A549 (cell line): ENCODE results near the gene ISLR2. TPM values are rescaled to one million over a fixed set of nuclear protein-coding genes. Genes with fewer than 3 reads are reported as not detected.
"Not testable (repeated sequence)": the region's sequence is repeated elsewhere in the genome, so short reads cannot be mapped to it uniquely, and the experiment has no call there.

Experiments
- ATAC-seq, 2 experiments: fragments of 200-7000 bp in 1 of 2; fragments of >200 bp in 1 of 2; cut with Nextera tagmentation in 1 of 2; cut with Tn5 transposase in 1 of 2; 3 replicates each; pipeline versions ENCODE4 v1.8.0 to v1.9.1; 2018 to 2020; ENCODE audit warnings: mild to moderate bottlenecking in 1 of 2, moderate library complexity in 1 of 2
- CTCF ChIA-PET: fragments of 300-600 bp; sonication (Branson Sonifier 250); formaldehyde crosslinking; extraction: SDS; loops from one replicate; lab custom pipeline; 2021; ENCODE audit warnings: antibody characterized with exemption, inconsistent platforms; lab: Yijun Ruan, JAX
- POLR2A ChIA-PET: fragments of 350-600 bp; formaldehyde crosslinking; extraction: SDS; loops from one replicate; lab custom pipeline; 2021; ENCODE audit warnings: antibody characterized with exemption, inconsistent platforms; lab: Yijun Ruan, JAX
- DNase-seq, 2 experiments: peaks; one replicate each; pipeline versions ENCODE4 v3.0.0 to v3.0.0-alpha.2; 2011 to 2016; ENCODE audit warnings: low read depth in 1 of 2, low spot score in 1 of 2
- FAIRE-seq: peaks from 2 replicates; lab custom pipeline; 2011; peaks lifted over from hg19 to GRCh38; lab: Jason Lieb, UNC
- H3K27ac ChIP-seq, 2 experiments: fragments of >200 bp; sonication (Bioruptor Twin); formaldehyde crosslinking; 3 replicates each; pipeline ENCODE4 v1.5.1; 2016 to 2017
- H3K4me1 ChIP-seq: fragments of >200 bp; sonication (Bioruptor Twin); formaldehyde crosslinking; 3 replicates; pipeline ENCODE4 v1.6.1; 2016
- H3K4me2 ChIP-seq: fragments of >200 bp; sonication (Bioruptor Twin); formaldehyde crosslinking; 3 replicates; pipeline ENCODE4 v1.6.1; 2016
- H3K4me3 ChIP-seq: fragments of >200 bp; sonication (Bioruptor Twin); formaldehyde crosslinking; 3 replicates; pipeline ENCODE4 v1.5.1; 2016
- H3K9me3 ChIP-seq: fragments of >200 bp; sonication (Bioruptor Twin); formaldehyde crosslinking; 3 replicates; pipeline ENCODE4 v1.6.1; 2016
- CHD2 ChIP-seq: fragments of 150-350 bp; IDR thresholded peaks from 2 replicates; pipeline ENCODE4 v1.6.1; 2014; ENCODE audit warnings: low read length; ENCODE audit not compliant: partially characterized antibody
- CHD4 ChIP-seq: fragments of 200-600 bp; sonication (generic); IDR thresholded peaks from 2 replicates; pipeline ENCODE4 v1.6.1; 2016; ENCODE audit warnings: antibody characterized with exemption, mild to moderate bottlenecking, borderline replicate concordance
- EHF ChIP-seq: fragments of 250-450 bp; sonication (Bioruptor Pico); IDR thresholded peaks from 2 replicates; pipeline ENCODE4 v1.5.0; 2020; ENCODE audit warnings: mild to moderate bottlenecking
- FOSL2 ChIP-seq, 2 experiments: fragments of 450-650 bp in 1 of 2; fragments of >200 bp in 1 of 2; sonication (Bioruptor Twin) in 1 of 2; formaldehyde crosslinking; IDR thresholded peaks; 2 replicates each; pipeline versions ENCODE4 v1.5.0 to v1.6.1; 2016 to 2020; ENCODE audit warnings: mild to moderate bottlenecking in 1 of 2, moderate library complexity in 1 of 2
- HOXB13 ChIP-seq: fragments of 250-450 bp; sonication (Bioruptor Pico); IDR thresholded peaks from 2 replicates; pipeline ENCODE4 v1.5.0; 2020; ENCODE audit warnings: low read depth, mild to moderate bottlenecking, moderate library complexity
- HOXB5 ChIP-seq: fragments of 250-450 bp; sonication (Bioruptor Pico); IDR thresholded peaks from 2 replicates; pipeline ENCODE4 v1.5.0; 2020; ENCODE audit warnings: mild to moderate bottlenecking, moderate library complexity
- NPAS2 ChIP-seq: fragments of 250-450 bp; sonication (Bioruptor Pico); IDR thresholded peaks from 2 replicates; pipeline ENCODE4 v1.8.0; 2022; ENCODE audit warnings: mild to moderate bottlenecking, moderate library complexity, borderline replicate concordance
- RNF2 ChIP-seq: fragments of 200-600 bp; sonication (generic); IDR thresholded peaks from 2 replicates; pipeline ENCODE4 v1.6.1; 2016; ENCODE audit warnings: low read depth, mild to moderate bottlenecking, antibody characterized with exemption, moderate library complexity, borderline replicate concordance
- TP53 ChIP-seq: fragments of 250-450 bp; sonication (Bioruptor Pico); IDR thresholded peaks from 2 replicates; pipeline ENCODE4 v1.5.0; 2021; ENCODE audit warnings: mild to moderate bottlenecking, moderate library complexity
- ZSCAN20 ChIP-seq: fragments of 250-450 bp; sonication (Bioruptor Pico); IDR thresholded peaks from 2 replicates; pipeline ENCODE4 v1.8.0; 2022; ENCODE audit warnings: mild to moderate bottlenecking, moderate library complexity
- WGBS: methylation state at CpG from one replicate; pipeline ENCODE4 v1.1.6; 2017; ENCODE audit errors: missing lambda C conversion rate; 5-methylcytosine and 5-hydroxymethylcytosine counted together
- polyA plus RNA-seq, 4 experiments: library from polyadenylated mRNA; depleted of rRNA in 3 of 4; stranded (reverse); fragments of >200 nt; fragmentation: RNase III in 1 of 4; extraction: RNeasy Plus Mini Kit Qiagen cat#74134 plus additional on column Dnase treatment in 1 of 4; gene quantifications; 2 replicates in 3 of 4; 3 replicates in 1 of 4; pipeline ENCODE4 v1.2.3, GENCODE V29; 2011 to 2017
- TF ChIP-seq, protein P1 (sequence below): IDR thresholded peaks from 2 replicates; pipeline ENCODE4 v1.6.1; 2012; ENCODE audit warnings: low read depth, borderline replicate concordance
- TF ChIP-seq, protein P2 (sequence below): fragments of 200-600 bp; sonication (generic); IDR thresholded peaks from 2 replicates; pipeline ENCODE4 v1.6.1; 2016; ENCODE audit warnings: antibody characterized with exemption, mild to moderate bottlenecking, moderate library complexity
- TF ChIP-seq, protein P3 (sequence below): fragments of 250-450 bp; sonication (Bioruptor Pico); IDR thresholded peaks from 2 replicates; pipeline ENCODE4 v1.5.0; 2020; ENCODE audit warnings: low read depth, mild to moderate bottlenecking, moderate library complexity
- TF ChIP-seq, protein P4 (sequence below): fragments of 450-650 bp; IDR thresholded peaks from 2 replicates; pipeline ENCODE4 v1.6.1; 2014; ENCODE audit warnings: antibody characterized with exemption
- TF ChIP-seq, protein P5 (sequence below): IDR thresholded peaks from 2 replicates; pipeline ENCODE4 v1.6.1; 2012

The ISLR2 gene
- polyA plus RNA-seq, 2 of the 4 experiments (the other 2 are of a cell fraction) = 0.12 to 0.17 TPM

DNA sequence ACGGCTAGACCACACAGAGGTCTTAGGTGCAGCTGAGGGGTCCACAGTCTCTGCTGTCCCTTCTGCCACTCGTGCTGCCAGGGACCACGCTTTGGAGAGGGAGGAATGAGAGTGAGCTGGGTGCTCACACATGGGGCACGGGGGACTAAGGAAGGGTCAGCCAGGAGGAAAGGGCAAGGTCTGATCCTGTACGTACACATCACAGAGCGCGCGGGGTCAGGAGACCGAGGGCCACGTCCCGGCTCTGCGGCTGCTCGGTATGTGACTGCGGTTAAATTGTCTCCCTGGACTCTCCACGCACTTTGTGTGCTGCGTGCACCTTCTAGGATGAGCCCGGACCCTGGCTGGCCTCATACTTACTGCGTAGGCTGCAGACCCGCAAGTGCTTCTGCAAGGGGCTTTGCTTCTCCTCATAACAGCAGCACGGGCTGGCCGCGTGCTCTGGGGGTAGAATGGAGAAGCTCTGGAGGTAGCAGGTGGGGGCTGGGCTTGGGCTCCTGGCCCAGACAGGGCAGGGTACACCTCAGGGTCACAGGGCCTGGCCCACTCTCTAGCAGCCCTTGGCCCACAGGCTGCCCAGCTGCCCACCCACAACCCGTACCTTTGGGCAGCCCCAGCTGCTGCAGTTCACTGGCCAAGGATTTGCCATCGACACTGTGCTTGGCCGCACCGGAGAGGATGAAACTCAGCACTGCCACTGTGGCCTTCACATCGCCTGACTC, 33.5 kb upstream of the ISLR2 start:
- FAIRE-seq, CTCF ChIA-PET, ATAC-seq, DNase-seq, H3K4me3 ChIP-seq, H3K27ac ChIP-seq, POLR2A ChIA-PET, H3K4me2 ChIP-seq, H3K9me3 ChIP-seq, H3K4me1 ChIP-seq: not testable (repeated sequence)
- WGBS = no CpG with 5 or more reads among the region's 27 CpGs

DNA sequence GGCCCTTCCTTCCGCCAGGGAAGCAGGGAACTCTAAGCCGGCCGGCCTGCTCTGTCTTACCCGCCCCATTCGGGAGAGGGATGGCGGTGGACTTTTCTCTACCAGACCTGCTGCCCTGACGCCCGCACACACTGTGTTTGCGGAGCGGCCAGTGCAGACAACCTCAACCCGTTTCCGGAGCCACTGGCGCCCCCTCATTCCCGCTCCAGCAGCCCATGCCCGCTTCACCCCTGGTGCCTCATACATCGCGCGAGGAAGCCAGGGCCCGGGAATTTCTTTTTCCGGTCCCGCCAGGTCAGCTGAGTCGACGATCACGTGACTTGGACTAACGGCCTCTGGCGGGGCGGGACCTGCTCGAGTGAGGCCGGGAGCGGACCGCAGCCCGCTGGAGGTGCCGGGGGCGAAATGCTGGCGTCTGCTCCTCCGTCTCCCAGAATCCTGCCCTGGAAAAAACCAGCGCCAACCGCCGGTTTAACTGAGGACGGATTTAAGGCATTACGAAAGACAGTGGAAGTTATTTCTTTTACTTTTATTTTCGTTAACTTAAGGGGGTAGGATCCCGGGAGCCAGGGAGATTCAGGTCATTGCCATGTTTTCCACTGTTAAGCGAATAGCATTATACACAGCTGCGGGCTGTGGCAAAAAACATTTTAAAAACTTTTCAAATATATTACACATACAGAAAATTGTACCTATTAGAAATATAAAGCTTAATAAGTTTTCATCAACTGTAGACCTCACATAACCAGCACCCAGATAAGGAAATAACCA, 30.2 kb upstream of the ISLR2 start:
- H3K4me1 ChIP-seq; H3K9me3 ChIP-seq; FAIRE-seq; POLR2A ChIA-PET; CTCF ChIA-PET; TF ChIP-seq FOSL2 (IDR thresholded peaks at IDR 0.05): not testable (repeated sequence)
- 3% methylated on average over 25 of the region's 45 CpGs for WGBS
- TF ChIP-seq HOXB13 (CRISPR knock-in tag) (peak; percentile 83; the same call in 1 of the 2 replicates), HOXB5 (CRISPR knock-in tag) (peak; percentile 86), CHD2 (peak; percentile 51), ZSCAN20 (CRISPR knock-in tag) (0 out of 2 replicates have a peak, but pooled peaks have one; percentile 37), FOSL2 (CRISPR knock-in tag; IDR thresholded peaks at IDR 0.05) (0 out of 2 replicates have a peak, but pooled peaks have one; percentile 14), TP53 (peak; percentile 52; the same call in 1 of the 2 replicates), EHF (CRISPR knock-in tag) (0 out of 2 replicates have a peak, but pooled peaks have one; percentile 57)
- TF ChIP-seq, protein P1, sequence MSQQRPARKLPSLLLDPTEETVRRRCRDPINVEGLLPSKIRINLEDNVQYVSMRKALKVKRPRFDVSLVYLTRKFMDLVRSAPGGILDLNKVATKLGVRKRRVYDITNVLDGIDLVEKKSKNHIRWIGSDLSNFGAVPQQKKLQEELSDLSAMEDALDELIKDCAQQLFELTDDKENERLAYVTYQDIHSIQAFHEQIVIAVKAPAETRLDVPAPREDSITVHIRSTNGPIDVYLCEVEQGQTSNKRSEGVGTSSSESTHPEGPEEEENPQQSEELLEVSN = peak; percentile 95
- TF ChIP-seq, protein P2, sequence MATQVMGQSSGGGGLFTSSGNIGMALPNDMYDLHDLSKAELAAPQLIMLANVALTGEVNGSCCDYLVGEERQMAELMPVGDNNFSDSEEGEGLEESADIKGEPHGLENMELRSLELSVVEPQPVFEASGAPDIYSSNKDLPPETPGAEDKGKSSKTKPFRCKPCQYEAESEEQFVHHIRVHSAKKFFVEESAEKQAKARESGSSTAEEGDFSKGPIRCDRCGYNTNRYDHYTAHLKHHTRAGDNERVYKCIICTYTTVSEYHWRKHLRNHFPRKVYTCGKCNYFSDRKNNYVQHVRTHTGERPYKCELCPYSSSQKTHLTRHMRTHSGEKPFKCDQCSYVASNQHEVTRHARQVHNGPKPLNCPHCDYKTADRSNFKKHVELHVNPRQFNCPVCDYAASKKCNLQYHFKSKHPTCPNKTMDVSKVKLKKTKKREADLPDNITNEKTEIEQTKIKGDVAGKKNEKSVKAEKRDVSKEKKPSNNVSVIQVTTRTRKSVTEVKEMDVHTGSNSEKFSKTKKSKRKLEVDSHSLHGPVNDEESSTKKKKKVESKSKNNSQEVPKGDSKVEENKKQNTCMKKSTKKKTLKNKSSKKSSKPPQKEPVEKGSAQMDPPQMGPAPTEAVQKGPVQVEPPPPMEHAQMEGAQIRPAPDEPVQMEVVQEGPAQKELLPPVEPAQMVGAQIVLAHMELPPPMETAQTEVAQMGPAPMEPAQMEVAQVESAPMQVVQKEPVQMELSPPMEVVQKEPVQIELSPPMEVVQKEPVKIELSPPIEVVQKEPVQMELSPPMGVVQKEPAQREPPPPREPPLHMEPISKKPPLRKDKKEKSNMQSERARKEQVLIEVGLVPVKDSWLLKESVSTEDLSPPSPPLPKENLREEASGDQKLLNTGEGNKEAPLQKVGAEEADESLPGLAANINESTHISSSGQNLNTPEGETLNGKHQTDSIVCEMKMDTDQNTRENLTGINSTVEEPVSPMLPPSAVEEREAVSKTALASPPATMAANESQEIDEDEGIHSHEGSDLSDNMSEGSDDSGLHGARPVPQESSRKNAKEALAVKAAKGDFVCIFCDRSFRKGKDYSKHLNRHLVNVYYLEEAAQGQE = peak; percentile 29; the same call in 1 of the 2 replicates
- TF ChIP-seq, protein P3, sequence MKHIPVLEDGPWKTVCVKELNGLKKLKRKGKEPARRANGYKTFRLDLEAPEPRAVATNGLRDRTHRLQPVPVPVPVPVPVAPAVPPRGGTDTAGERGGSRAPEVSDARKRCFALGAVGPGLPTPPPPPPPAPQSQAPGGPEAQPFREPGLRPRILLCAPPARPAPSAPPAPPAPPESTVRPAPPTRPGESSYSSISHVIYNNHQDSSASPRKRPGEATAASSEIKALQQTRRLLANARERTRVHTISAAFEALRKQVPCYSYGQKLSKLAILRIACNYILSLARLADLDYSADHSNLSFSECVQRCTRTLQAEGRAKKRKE (CRISPR knock-in tag) = peak; percentile 78; the same call in 1 of the 2 replicates
- TF ChIP-seq, protein P4, sequence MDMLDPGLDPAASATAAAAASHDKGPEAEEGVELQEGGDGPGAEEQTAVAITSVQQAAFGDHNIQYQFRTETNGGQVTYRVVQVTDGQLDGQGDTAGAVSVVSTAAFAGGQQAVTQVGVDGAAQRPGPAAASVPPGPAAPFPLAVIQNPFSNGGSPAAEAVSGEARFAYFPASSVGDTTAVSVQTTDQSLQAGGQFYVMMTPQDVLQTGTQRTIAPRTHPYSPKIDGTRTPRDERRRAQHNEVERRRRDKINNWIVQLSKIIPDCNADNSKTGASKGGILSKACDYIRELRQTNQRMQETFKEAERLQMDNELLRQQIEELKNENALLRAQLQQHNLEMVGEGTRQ = peak; percentile 97
- TF ChIP-seq, protein P5, sequence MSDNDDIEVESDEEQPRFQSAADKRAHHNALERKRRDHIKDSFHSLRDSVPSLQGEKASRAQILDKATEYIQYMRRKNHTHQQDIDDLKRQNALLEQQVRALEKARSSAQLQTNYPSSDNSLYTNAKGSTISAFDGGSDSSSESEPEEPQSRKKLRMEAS = peak; percentile 87
- ATAC-seq (peak; percentile 79 to 94), DNase-seq (peak; percentile 75 to 92)
- H3K27ac ChIP-seq = peak overlapping the region; percentile 68 to 70; a peak in 4 of 6 replicates
- peak overlapping the region; percentile 31; the same call in 2 of the 3 replicates for H3K4me3 ChIP-seq
- H3K4me2 ChIP-seq = peak overlapping the region; percentile 78

DNA sequence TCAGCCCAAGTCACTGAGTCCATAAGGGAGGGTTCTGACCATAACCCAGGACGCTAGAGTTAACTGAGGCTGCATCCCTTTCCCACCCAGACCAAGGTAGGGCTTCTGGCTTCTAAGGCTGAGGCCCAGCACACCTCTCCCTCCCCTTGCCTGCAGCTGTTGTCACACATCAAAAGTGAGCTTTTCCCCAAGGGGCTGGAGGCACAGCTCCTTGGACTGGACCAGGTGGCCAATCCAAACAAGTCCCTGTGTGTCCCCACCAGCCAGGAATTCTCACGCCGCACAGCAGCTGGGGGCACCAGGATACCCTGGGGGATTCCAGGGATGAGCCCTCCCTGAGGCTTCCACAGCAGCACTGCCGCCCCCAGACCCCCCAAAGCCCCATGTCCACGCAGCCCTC, 22.3 kb upstream of the ISLR2 start:
- Histone ChIP-seq H3K9me3 (no peaks in the 10 kb centered on the region), H3K4me1 (no peaks in the 10 kb centered on the region), H3K4me2 (no peak overlapping the region), H3K4me3 (no peak overlapping the region), H3K27ac (no peak overlapping the region)
- TF ChIP-seq RNF2 (no peak), CHD4 (no peak), NPAS2 (CRISPR knock-in tag) (no peak), EHF (CRISPR knock-in tag) (no peak)
- ATAC-seq = no peak
- no CpG with 5 or more reads among the region's 5 CpGs for WGBS
- CTCF ChIA-PET = no interaction called here
- POLR2A ChIA-PET = no interaction called here
- no peak for FAIRE-seq
- no peak for DNase-seq

DNA sequence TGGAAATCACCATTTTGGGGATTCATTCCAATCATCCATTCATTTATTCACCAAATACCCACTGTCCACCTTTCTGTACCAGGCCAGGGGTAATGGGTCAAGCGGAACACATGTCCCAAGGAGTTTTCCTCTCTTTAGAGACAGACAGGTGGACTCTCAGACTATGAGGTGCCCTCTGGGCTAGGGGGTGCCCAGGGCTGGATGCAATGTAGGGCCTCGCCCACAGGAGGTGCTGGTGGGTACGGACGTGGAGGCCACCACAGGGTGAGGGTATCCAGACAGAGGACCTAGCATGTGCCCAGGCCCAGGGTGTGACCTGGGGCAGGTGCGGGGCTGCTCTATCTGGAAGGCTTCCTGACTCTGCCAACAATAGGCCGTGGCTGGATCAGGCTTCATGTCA, 21.8 kb upstream of the ISLR2 start:
- H3K9me3 ChIP-seq, DNase-seq, FAIRE-seq, CTCF ChIA-PET, H3K4me3 ChIP-seq, H3K4me1 ChIP-seq, POLR2A ChIA-PET, H3K4me2 ChIP-seq, H3K27ac ChIP-seq: not testable (repeated sequence)
- ATAC-seq = 0 out of 6 replicates have a peak, but pooled peaks of 1 of the 2 experiments have one; percentile 47
- WGBS = 91% methylated on average over 3 of the region's 6 CpGs
